ENCODE data around the gene MPG. TPM values are rescaled to one million over a fixed set of nuclear protein-coding genes. Genes with fewer than 3 reads are reported as not detected.

The MPG gene
- total RNA-seq, 1 donor, result 194 TPM

Small RNAs within 50 kb of the gene (small RNA-seq; reads per million reads assigned to genes)
- gene Z69720.2, result not detected

Other genes starting within 250 kb of the MPG start
- 9.4 TPM for gene POLR3K, start 24.6 kb upstream of the MPG start, total RNA-seq
- 12.4 TPM for gene SNRNP25, start 24.4 kb upstream of the MPG start, total RNA-seq
- gene RHBDF1, start 5.6 kb upstream of the MPG start, total RNA-seq, result 11.3 TPM
- gene NPRL3, start 60.4 kb downstream of the MPG start, total RNA-seq, result 36.9 TPM
- not detected for gene HBZ, start 74.4 kb downstream of the MPG start, total RNA-seq
- gene HBM, start 87.8 kb downstream of the MPG start, total RNA-seq, result 1.3 TPM
- gene HBA2, start 94.7 kb downstream of the MPG start, total RNA-seq, result 169 TPM
- gene HBA1, start 98.5 kb downstream of the MPG start, total RNA-seq, result 192 TPM
- 3.8 TPM for gene HBQ1, start 102.2 kb downstream of the MPG start, total RNA-seq
- gene LUC7L, start 151.2 kb downstream of the MPG start, total RNA-seq, result 50.4 TPM
- 47.4 TPM for gene FAM234A, start 156.6 kb downstream of the MPG start, total RNA-seq
- 1.3 TPM for gene RGS11, start 197.7 kb downstream of the MPG start, total RNA-seq
- gene ARHGDIG, start 202.4 kb downstream of the MPG start, total RNA-seq, result 0.27 TPM
- gene PDIA2, start 204.9 kb downstream of the MPG start, total RNA-seq, result 0.27 TPM